Muscle layer of colon (tissue), 2 donors: ENCODE measurements around the gene MAGED4.
"Not testable (repeated sequence)": the region's sequence is repeated elsewhere in the genome, so short reads cannot be mapped to it uniquely, and the experiment has no call there.

Source experiments
- H3K27ac ChIP-seq: one replicate; pipeline ENCODE4 v1.7.0; 2013; ENCODE audit warnings: low read depth, mild to moderate bottlenecking, low read length, moderate library complexity
- H3K27me3 ChIP-seq, 2 donors: one replicate each; pipeline ENCODE4 v1.7.0; 2013; ENCODE audit warnings: low read length in 2 of 2, mild to moderate bottlenecking in 2 of 2; ENCODE audit not compliant: insufficient read depth in 2 of 2, control insufficient read depth in 1 of 2
- H3K36me3 ChIP-seq: one replicate; pipeline ENCODE4 v1.7.0; 2013; ENCODE audit warnings: mild to moderate bottlenecking, low read length; ENCODE audit not compliant: insufficient read depth
- H3K4me1 ChIP-seq: one replicate; pipeline ENCODE4 v1.7.0; 2013; ENCODE audit warnings: mild to moderate bottlenecking, low read length; ENCODE audit not compliant: insufficient read depth
- H3K4me3 ChIP-seq, 2 donors: one replicate each; pipeline ENCODE4 v1.7.0; 2013; ENCODE audit warnings: low read length in 2 of 2, low read depth in 1 of 2, mild to moderate bottlenecking in 1 of 2, moderate library complexity in 1 of 2
- H3K9ac ChIP-seq: one replicate; pipeline ENCODE4 v1.7.0; 2013; ENCODE audit warnings: low read length
- H3K9me3 ChIP-seq: one replicate; pipeline ENCODE4 v1.7.0; 2013; ENCODE audit warnings: mild to moderate bottlenecking, low read length
- donor health status: abdominal sarcoma.
- donor health status: Adenocarcinoma of cecum.

The MAGED4 gene, protein sequence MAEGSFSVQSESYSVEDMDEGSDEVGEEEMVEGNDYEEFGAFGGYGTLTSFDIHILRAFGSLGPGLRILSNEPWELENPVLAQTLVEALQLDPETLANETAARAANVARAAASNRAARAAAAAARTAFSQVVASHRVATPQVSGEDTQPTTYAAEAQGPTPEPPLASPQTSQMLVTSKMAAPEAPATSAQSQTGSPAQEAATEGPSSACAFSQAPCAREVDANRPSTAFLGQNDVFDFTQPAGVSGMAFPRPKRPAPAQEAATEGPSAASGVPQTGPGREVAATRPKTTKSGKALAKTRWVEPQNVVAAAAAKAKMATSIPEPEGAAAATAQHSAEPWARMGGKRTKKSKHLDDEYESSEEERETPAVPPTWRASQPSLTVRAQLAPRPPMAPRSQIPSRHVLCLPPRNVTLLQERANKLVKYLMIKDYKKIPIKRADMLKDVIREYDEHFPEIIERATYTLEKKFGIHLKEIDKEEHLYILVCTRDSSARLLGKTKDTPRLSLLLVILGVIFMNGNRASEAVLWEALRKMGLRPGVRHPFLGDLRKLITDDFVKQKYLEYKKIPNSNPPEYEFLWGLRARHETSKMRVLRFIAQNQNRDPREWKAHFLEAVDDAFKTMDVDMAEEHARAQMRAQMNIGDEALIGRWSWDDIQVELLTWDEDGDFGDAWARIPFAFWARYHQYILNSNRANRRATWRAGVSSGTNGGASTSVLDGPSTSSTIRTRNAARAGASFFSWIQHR

DNA sequence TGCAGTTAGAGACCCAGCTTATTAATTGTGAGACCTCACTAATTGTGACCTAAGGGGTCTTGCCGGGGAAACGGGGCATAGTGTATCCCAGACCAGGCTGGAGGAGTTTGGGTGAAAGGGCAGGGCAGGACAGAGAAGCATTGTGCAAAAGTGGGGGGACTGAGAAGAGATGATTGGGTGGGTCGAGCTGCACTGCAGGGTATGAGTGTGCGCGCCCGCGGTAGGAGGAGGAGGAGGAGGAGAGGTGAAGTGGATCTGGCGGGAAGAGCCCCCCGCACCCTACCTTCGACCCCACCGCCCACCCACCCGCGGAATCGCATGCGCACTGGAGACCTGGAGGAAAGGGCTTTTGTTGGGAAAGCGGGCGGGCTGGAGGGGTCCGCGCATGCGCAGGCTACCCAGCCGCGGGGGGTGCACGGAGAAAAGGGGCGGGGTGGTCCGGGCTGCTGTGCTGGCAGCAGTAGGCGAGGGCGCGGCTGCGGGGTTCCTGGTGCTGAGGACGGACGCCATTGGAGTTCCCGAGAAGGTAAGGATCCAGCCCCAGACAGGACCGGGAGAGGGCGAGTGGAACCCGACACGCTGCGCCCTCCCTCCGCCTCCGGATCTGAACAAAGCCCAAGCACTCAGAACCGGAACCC is at the start of gene MAGED4:
MAGED4 (plus strand) TSS at position 449 of the 638 bp plus-strand sequence. CDS start 1,035 bp downstream, outside the sequence.
- not testable (repeated sequence) for H3K27ac ChIP-seq, H3K9me3 ChIP-seq, H3K27me3 ChIP-seq, H3K4me1 ChIP-seq, H3K9ac ChIP-seq, H3K4me3 ChIP-seq, H3K36me3 ChIP-seq

DNA sequence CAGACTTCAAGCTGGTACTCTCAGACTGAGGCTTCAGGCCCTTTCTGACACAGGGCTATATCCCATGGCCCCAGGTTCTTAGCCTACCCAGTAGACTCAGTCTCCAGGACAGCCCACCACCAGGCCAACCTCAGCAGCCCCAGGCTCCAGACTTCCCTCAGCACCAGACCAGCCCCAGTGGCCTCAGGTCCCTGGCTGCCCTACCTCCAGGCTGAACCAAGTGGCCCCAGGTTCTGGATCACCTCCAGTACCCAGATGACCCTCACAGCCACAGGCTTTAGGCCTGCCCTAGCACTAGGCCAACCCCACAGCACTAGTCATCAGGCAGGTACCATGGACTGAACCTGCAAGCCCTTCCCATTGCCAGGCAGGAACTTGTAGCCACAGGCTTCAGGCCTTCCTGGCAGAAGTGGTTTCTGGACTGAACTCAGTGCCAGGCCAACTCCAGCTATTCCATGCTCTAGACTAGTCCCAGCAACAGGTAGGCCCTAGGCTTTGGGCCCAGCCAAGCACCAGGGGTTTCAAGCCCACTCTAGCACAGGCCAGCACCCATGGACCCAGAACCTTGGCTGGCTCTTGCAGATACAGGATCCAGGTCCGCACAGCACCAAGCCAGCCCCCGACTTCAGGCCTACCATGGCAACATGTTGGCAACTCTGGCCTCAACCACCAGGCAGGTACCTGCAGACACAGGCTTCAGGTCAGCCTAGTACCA is 45.7 kb upstream of the MAGED4 start:
- Histone ChIP-seq H3K4me3 (no peak overlapping the region), H3K27me3 (no peaks in the 10 kb centered on the region), H3K36me3 (no peaks in the 10 kb centered on the region), H3K9ac (no peak overlapping the region), H3K4me1 (no peaks in the 10 kb centered on the region), H3K27ac (no peak overlapping the region), H3K9me3 (no peaks in the 10 kb centered on the region)

DNA sequence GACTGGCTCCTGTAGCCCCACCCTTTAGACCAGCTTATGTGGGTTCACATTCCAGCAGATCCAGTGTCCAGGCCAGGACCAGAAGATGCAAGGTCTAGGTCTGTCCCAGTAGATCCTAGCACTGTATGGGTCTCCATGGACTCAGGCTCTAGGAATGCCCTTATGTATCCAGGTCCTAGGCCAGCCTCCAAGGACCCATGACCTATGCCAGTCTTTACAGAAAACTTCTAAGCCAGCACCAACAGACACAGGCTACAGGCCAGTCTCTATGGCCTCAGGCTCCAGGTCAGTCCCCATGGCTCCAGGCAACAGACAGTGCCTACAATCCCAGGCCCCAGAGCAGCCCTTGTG is 45.2 kb upstream of the MAGED4 start:
- Histone ChIP-seq H3K27ac (no peak overlapping the region), H3K9ac (no peak overlapping the region), H3K36me3 (no peaks in the 10 kb centered on the region), H3K4me3 (no peak overlapping the region), H3K4me1 (no peaks in the 10 kb centered on the region), H3K27me3 (no peaks in the 10 kb centered on the region), H3K9me3 (no peaks in the 10 kb centered on the region)

DNA sequence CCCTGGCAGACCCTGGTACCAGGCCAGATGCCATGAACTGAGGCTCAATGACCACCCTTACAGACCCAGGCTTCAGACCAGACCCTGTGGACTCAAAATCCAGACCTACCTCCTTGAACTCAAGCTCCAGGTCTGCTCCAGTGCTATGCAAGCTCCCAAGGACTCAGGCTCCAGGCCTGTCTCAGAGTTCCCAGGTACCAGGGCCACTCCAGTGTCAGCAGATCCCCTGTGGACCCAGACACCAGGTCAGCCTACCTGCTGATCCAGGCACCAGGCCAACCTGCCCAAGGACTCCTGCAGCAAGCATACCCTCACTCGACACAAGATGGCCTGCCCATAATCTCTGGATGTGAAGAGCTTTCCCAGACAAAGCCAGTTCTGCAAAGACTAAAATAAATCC is 44.7 kb upstream of the MAGED4 start:
- no peak overlapping the region for H3K9ac ChIP-seq
- H3K27ac ChIP-seq = no peak overlapping the region
- H3K27me3 ChIP-seq = no peaks in the 10 kb centered on the region
- H3K9me3 ChIP-seq = no peaks in the 10 kb centered on the region
- H3K4me1 ChIP-seq = no peaks in the 10 kb centered on the region
- H3K4me3 ChIP-seq = no peak overlapping the region
- no peaks in the 10 kb centered on the region for H3K36me3 ChIP-seq

DNA sequence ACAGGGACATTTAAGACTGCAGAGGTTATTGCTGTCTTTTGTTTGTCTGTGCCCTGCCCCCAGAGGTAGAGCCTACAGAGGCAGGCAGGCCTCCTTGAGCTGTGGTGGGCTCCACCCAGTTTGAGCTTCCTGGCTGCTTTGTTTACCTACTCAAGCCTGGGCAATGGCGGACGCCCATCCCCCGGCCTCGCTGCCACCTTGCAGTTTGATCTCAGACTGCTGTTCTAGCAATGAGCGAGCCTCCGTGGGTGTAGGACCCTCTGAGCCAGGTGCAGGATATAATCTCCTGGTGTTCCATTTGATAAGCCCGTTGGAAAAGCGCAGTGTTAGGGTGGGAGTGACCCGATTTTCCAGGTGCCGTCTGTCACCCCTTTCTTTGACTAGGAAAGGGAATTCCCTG is 34.0 kb upstream of the MAGED4 start:
- H3K4me3 ChIP-seq, H3K9ac ChIP-seq, H3K9me3 ChIP-seq, H3K4me1 ChIP-seq, H3K27ac ChIP-seq, H3K27me3 ChIP-seq, H3K36me3 ChIP-seq: not testable (repeated sequence)

DNA sequence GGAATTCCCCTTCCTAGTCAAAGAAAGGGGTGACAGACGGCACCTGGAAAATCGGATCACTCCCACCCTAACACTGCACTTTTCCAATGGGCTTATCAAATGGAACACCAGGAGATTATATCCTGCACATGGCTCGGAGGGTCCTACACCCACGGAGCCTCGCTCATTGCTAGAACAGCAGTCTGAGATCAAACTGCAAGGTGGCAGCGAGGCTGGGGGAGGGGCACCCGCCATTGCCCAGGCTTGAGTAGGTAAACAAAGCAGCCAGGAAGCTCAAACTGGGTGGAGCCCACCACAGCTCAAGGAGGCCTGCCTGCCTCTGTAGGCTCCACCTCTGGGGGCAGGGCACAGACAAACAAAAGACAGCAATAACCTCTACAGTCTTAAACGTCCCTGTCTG is 24.5 kb upstream of the MAGED4 start:
- H3K36me3 ChIP-seq, H3K27me3 ChIP-seq, H3K4me1 ChIP-seq, H3K27ac ChIP-seq, H3K9me3 ChIP-seq, H3K4me3 ChIP-seq, H3K9ac ChIP-seq: not testable (repeated sequence)

DNA sequence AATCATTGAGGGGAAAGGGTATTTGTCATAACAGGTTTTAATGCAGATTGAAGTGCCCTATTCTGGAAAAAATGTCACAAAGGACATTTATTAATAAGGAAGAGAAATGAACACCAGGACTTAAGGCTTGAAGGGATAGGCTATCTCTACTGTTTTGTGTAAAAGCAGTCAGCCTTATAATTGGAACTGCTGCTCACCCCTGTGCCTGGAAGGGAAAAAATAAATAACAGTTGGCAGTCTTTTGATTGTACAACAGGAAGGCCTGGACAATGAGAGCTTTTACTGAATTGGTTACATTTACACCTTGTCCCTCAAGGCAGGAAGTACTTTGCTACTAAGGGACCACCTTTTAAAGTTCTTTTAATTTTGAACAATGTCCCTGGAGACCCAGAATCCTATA is 17.8 kb upstream of the MAGED4 start:
- Histone ChIP-seq H3K4me1 (no peaks in the 10 kb centered on the region), H3K36me3 (no peaks in the 10 kb centered on the region), H3K27me3 (peaks cover 0 to 3% of the 10 kb centered on the region in 2 donors), H3K9ac (no peak overlapping the region), H3K27ac (no peak overlapping the region), H3K9me3 (no peaks in the 10 kb centered on the region), H3K4me3 (no peak overlapping the region)

DNA sequence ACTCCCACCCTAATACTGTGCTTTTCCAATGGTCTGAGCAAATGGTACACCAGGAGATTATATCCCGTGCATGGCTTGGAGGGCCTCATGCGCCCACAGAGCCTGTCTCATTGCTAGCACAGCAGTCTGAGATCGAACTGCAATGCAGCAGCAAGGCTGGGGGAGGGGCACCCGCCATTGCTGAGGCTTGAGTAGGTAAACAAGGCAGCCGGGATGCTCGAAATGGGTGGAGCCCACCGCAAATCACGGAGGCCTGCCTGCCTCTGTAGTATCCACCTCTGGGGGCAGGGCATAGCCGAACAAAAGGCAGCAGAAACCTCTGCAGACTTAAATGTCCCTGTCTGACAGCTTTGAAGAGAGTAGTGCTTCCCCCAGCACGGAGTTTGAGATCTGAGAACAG is 13.6 kb upstream of the MAGED4 start:
- not testable (repeated sequence) for H3K9me3 ChIP-seq, H3K36me3 ChIP-seq, H3K27me3 ChIP-seq, H3K4me3 ChIP-seq, H3K27ac ChIP-seq, H3K9ac ChIP-seq, H3K4me1 ChIP-seq

DNA sequence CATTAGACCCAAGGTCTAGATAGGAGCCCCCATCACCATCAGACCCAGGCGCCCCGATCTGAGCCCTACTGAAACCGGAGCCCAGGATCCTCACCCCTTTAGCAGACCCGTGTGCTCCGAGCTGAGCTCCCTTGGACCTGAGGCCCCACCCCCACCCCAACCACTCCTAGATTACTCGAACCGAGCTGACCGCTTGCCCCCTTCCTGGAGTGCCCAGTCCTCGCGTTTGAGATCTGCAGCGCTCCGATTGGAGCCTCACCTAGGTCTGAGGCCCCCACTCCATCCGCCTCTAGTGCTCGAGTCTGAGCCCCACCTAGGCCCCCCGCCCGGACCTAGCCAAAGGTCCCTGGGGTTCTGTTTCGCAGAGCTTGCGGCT is 378 bp downstream of the MAGED4 start:
- H3K27ac ChIP-seq, H3K4me3 ChIP-seq, H3K27me3 ChIP-seq: not testable (repeated sequence)

DNA sequence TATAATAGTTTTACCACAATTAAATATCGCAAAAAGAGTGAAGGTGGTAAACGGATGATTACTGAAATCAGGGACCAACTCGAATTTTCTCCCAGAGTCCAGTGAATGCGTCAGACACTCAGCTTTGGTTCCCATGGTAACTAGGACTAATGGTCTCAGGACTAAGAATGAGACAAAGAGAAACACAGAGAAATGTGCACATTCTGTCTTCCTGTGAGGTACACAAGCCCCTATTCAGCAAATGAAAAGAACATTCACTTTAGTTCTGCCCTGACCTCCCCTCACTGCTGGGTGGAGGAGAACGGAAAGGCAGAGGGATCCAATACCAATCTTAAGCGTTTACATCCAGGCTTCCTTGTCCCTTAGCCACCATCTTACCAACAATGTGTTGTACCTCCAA is 26.7 kb downstream of the MAGED4 start:
- H3K36me3 ChIP-seq, H3K27ac ChIP-seq, H3K27me3 ChIP-seq, H3K4me1 ChIP-seq, H3K9me3 ChIP-seq, H3K9ac ChIP-seq, H3K4me3 ChIP-seq: not testable (repeated sequence)

More for the DNA sequence above, 378 bp downstream of the MAGED4 start:
- not testable (repeated sequence) for H3K36me3 ChIP-seq, H3K9me3 ChIP-seq, H3K9ac ChIP-seq, H3K4me1 ChIP-seq

DNA sequence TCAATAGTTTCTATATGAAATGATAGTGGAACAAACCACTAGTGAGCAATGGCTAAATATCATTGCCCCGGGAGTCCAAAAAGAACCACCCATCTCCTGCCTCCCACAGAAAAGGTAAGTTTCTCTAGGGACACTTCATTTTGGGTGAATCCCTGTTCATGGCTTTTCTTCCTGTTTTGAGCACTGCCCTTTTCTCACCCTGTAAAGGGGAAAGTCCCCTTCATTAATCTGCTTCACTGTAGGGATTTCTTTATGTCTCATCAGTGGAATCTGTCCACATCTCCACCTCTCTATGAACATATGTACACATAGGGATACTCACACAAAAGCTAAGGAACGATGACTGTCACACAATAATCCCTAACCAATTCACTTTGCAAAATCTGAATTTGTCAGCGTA is 28.6 kb downstream of the MAGED4 start:
- H3K4me3 ChIP-seq = no peak overlapping the region
- no peaks in the 10 kb centered on the region for H3K9me3 ChIP-seq
- no peak overlapping the region for H3K27ac ChIP-seq
- no peak overlapping the region for H3K9ac ChIP-seq
- H3K27me3 ChIP-seq = peaks cover 0 to 10% of the 10 kb centered on the region in 2 donors
- H3K4me1 ChIP-seq = no peaks in the 10 kb centered on the region
- H3K36me3 ChIP-seq = no peaks in the 10 kb centered on the region
